ENCODE results near the gene BCAS3.
"Not testable (repeated sequence)": the region's sequence is repeated elsewhere in the genome, so short reads cannot be mapped to it uniquely, and the experiment has no call there.

- TF ChIP-seq RAD21 (IDR thresholded peaks at IDR 0.05; ENCODE audit: low read depth); EZH2 (IDR thresholded peaks at IDR 0.05); CTCF (IDR thresholded peaks at IDR 0.05 in 2 of 3, conservative IDR thresholded peaks at IDR 0.05 in 1 of 3; ENCODE audit: borderline replicate concordance in 1 of 3, insufficient read depth in 1 of 3, low read depth in 2 of 3, low read length in 2 of 3); POLR2A (IDR thresholded peaks at IDR 0.05; ENCODE audit: borderline replicate concordance, extremely low read depth, insufficient read depth, insufficient read length); MAX (IDR thresholded peaks at IDR 0.05); YY1 (IDR thresholded peaks at IDR 0.05; ENCODE audit: extremely low read depth, insufficient replicate concordance, low read depth, low read length); POLR2AphosphoS5 (IDR thresholded peaks at IDR 0.05; ENCODE audit: low read depth, low read length); REST (IDR thresholded peaks at IDR 0.05; ENCODE audit: low read depth); ELF1 (IDR thresholded peaks at IDR 0.05; ENCODE audit: borderline replicate concordance, low read depth); ZBTB33 (IDR thresholded peaks at IDR 0.05; ENCODE audit: extremely low read depth, insufficient replicate concordance, low read length); CEBPB (IDR thresholded peaks at IDR 0.05; ENCODE audit: low read depth); JUND (IDR thresholded peaks at IDR 0.05); SRF (IDR thresholded peaks at IDR 0.05; ENCODE audit: low read depth): not testable (repeated sequence)
Measured at GRCh38 chr17:60814941-60815340, 137.3 kb downstream of the BCAS3 start.

Data from HCT116 (cell line).